PC-3 (cell line): ENCODE results near the gene CHAC2.

Experiments used
- CTCF ChIP-seq: fragments of 300-600 bp; sonication (generic); conservative IDR thresholded peaks from 2 replicates; pipeline ENCODE4 v1.5.1; 2017; ENCODE audit warnings: antibody characterized with exemption, low read depth, mild to moderate bottlenecking, low read length
- EZH2 ChIP-seq: fragments of 300-600 bp; sonication (generic); IDR thresholded peaks from one replicate; pipeline ENCODE4 v1.6.1; 2017; ENCODE audit warnings: antibody characterized with exemption, mild to moderate bottlenecking, low read length; ENCODE audit not compliant: unreplicated experiment

DNA sequence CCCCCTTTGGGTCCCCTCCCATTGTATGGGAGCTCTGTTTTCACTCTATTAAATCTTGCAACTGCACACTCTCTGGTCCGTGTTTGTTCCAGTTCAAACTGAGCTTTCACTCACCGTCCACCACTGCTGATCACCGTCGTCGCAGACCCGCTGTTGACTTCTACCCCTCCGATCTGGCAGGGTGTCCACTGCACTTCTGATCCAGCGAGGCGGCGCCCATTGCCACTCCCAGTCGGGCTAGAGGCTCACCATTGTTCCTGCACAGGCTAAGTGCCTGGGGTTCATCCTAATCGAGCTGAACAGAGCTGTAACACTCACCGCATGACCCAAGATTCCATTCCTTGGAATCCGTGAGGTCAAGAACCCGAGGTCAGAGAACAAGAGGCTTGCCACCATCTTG, 11.0 kb upstream of the CHAC2 start:
- no peak for TF ChIP-seq CTCF
- no peak for TF ChIP-seq EZH2
